ENCODE measurements around the gene NUCKS1.
A peak's percentile ranks its signal among the peaks of the same experiment; 100 is the strongest.

The NUCKS1 gene

GRCh38 chr1:205769641-205770365 lies 19.8 kb upstream of the NUCKS1 start:
- no peak for DNase-seq

GRCh38 chr1:205767248-205767647 lies 17.3 kb upstream of the NUCKS1 start:
- no peak for DNase-seq

- DNase-seq, result no peak
These were observed 16.6 kb upstream of the NUCKS1 start for GRCh38 chr1:205766570-205766969.

- no peak for DNase-seq
These were observed 16.1 kb upstream of the NUCKS1 start for GRCh38 chr1:205766038-205766437.

- no peak for DNase-seq
These were observed 14.6 kb upstream of the NUCKS1 start for GRCh38 chr1:205764578-205764977.

- no peak for DNase-seq
These were observed 14.0 kb upstream of the NUCKS1 start for GRCh38 chr1:205763980-205764379.

- DNase-seq, result no peak
These were observed 10.6 kb upstream of the NUCKS1 start for GRCh38 chr1:205760606-205761005.

- no peak for DNase-seq
These were observed 6.6 kb upstream of the NUCKS1 start for GRCh38 chr1:205756552-205756951.

- no peak for DNase-seq
These were observed 4.9 kb upstream of the NUCKS1 start for GRCh38 chr1:205754857-205755256.

GRCh38 chr1:205751036-205751651 lies 1.2 kb upstream of the NUCKS1 start:
- DNase-seq, result no peak

GRCh38 chr1:205749234-205750137 lies 496 bp downstream of the NUCKS1 start:
- peak; percentile 94 for DNase-seq

- DNase-seq, result no peak
These were observed 1.4 kb downstream of the NUCKS1 start for GRCh38 chr1:205748403-205749233.

- DNase-seq, result no peak
These were observed 3.1 kb downstream of the NUCKS1 start for GRCh38 chr1:205746757-205747412.

- no peak for DNase-seq
These were observed 5.6 kb downstream of the NUCKS1 start for GRCh38 chr1:205744403-205744802.

GRCh38 chr1:205743977-205744376 lies 6.0 kb downstream of the NUCKS1 start:
- no peak for DNase-seq

- DNase-seq, result no peak
These were observed 8.3 kb downstream of the NUCKS1 start for GRCh38 chr1:205741681-205742080.

GRCh38 chr1:205739348-205740160 lies 10.4 kb downstream of the NUCKS1 start:
- DNase-seq, result no peak

- DNase-seq, result no peak
These were observed 14.8 kb downstream of the NUCKS1 start for GRCh38 chr1:205735218-205735617.

GRCh38 chr1:205733438-205734175 lies 16.4 kb downstream of the NUCKS1 start:
- no peak for DNase-seq

GRCh38 chr1:205729945-205730610 lies 19.9 kb downstream of the NUCKS1 start:
- no peak for DNase-seq

Data from stimulated activated CD4-positive, alpha-beta T cell treated with anti-CD3 and anti-CD28 coated beads, Interleukin-12 subunit alpha, Interleukin-12 subunit beta, amount 100 ng/mL, for 4 hours (primary cell).